Measurements from ENCODE around the gene MORN3. TPM values are rescaled to one million over a fixed set of nuclear protein-coding genes. Genes with fewer than 3 reads are reported as not detected.
A peak's percentile ranks its signal among the peaks of the same experiment; 100 is the strongest.
"Not testable (repeated sequence)": the region's sequence is repeated elsewhere in the genome, so short reads cannot be mapped to it uniquely, and the experiment has no call there.

MORN3 gene
- total and polyA plus RNA-seq, 2 donors (not counting 1 experiment from before 2014, with no cell fraction given) = 0.22 to 1.3 TPM

DNA sequence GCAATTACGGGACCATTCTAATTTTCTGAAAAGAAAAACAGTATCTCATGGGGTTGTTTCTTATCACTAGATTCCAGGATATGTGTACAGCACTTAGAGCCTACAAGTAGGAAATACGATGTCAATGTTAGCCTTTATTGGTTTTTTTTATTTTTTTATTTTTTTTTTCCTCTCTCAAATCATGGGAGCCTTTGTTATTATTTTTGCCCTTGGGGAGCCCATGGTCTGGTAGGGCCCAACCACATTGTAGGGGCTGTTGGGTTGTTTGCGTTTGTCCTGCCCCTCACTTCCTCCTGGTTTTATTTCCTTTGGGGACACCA, 5.9 kb downstream of the MORN3 start:
- ChIA-PET POLR2A (interaction anchor here (1.0 to 1.6 kb wide), 6 partner anchors 9 to 126 kb away, joined by 3 to 19 read pairs (median 4); partner anchors contain the start of gene ORAI1), CTCF (interaction anchor here (1.0 to 1.1 kb wide), 3 partner anchors 9 to 37 kb away, joined by 3 to 7 read pairs (median 4); partner anchors contain the start of gene ORAI1)
- no peaks in the 10 kb centered on the region for H3K27me3 Mint-ChIP-seq
- ATAC-seq (ENCODE audit: low read depth) (no peak), DNase-seq (no peak)
- H3K9ac ChIP-seq (ENCODE audit: low read length) = peak overlapping the region; percentile 82
- no peaks in the 10 kb centered on the region for H3K9me3 ChIP-seq (ENCODE audit: control extremely low read depth in 1 of 3, control insufficient read depth in 2 of 3, insufficient read depth in 1 of 3, low read length in 2 of 3)
- peak overlapping the region; percentile 78 for H2AFZ ChIP-seq (ENCODE audit: insufficient read depth, low read depth, low read length, poor library complexity, severe bottlenecking)
- peaks cover 47% of the 10 kb centered on the region for H3K4me1 Mint-ChIP-seq
- intact Hi-C loops (cut with micrococcal nuclease) = no loop called here
- no peaks in the 10 kb centered on the region for H4K20me1 ChIP-seq (ENCODE audit: control insufficient read depth, insufficient read depth, low read length, poor library complexity, severe bottlenecking)
- peak overlapping the region in 1 of 2 donors; percentile 86 for H3K27ac ChIP-seq (ENCODE audit: low read length in 2 of 2)
- H3K4me3 Mint-ChIP-seq = peak overlapping the region; percentile 92
- no peak for TF ChIP-seq EZH2 (IDR thresholded peaks at IDR 0.05; ENCODE audit: borderline replicate concordance, insufficient read depth, low read depth, low read length, poor library complexity, severe bottlenecking)
- TF ChIP-seq, protein P1, sequence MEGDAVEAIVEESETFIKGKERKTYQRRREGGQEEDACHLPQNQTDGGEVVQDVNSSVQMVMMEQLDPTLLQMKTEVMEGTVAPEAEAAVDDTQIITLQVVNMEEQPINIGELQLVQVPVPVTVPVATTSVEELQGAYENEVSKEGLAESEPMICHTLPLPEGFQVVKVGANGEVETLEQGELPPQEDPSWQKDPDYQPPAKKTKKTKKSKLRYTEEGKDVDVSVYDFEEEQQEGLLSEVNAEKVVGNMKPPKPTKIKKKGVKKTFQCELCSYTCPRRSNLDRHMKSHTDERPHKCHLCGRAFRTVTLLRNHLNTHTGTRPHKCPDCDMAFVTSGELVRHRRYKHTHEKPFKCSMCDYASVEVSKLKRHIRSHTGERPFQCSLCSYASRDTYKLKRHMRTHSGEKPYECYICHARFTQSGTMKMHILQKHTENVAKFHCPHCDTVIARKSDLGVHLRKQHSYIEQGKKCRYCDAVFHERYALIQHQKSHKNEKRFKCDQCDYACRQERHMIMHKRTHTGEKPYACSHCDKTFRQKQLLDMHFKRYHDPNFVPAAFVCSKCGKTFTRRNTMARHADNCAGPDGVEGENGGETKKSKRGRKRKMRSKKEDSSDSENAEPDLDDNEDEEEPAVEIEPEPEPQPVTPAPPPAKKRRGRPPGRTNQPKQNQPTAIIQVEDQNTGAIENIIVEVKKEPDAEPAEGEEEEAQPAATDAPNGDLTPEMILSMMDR (IDR thresholded peaks at IDR 0.05) = no peak
- H3K4me2 ChIP-seq (replicated peaks; ENCODE audit: low read depth, low read length, poor library complexity, severe bottlenecking) = peak overlapping the region; percentile 68
- peak overlapping the region in 4 of 5 experiments; percentile 10 to 93 (median 77) for H3K4me3 ChIP-seq (ENCODE audit: control extremely low read depth in 1 of 5, extremely low read depth in 1 of 5, insufficient read depth in 1 of 5, low read depth in 2 of 5, low read length in 4 of 5)
- H3K9me3 Mint-ChIP-seq (ENCODE audit: insufficient read depth) = no peaks in the 10 kb centered on the region
- no CpG with 5 or more reads among the region's 3 CpGs for WGBS (ENCODE audit: insufficient coverage)
- H3K4me1 ChIP-seq (ENCODE audit: control insufficient read depth in 2 of 2, insufficient read depth in 2 of 2, low read length in 2 of 2) = peaks cover 39 to 48% of the 10 kb centered on the region in 2 donors
- H3K36me3 ChIP-seq (replicated peaks in 1 of 2; ENCODE audit: control extremely low read depth in 1 of 2, control insufficient read depth in 1 of 2, extremely low read depth in 1 of 2, insufficient read depth in 2 of 2, low read length in 1 of 2) = no peaks in the 10 kb centered on the region
- no peaks in the 10 kb centered on the region for H3K27me3 ChIP-seq (replicated peaks in 1 of 4; ENCODE audit: control extremely low read depth in 1 of 4, control insufficient read depth in 3 of 4, insufficient read depth in 4 of 4, low read length in 3 of 4)
- peak overlapping the region; percentile 94 for H3K27ac Mint-ChIP-seq
- peaks cover 26% of the 10 kb centered on the region for H3K79me2 ChIP-seq (ENCODE audit: control insufficient read depth, insufficient read depth, low read length)

DNA sequence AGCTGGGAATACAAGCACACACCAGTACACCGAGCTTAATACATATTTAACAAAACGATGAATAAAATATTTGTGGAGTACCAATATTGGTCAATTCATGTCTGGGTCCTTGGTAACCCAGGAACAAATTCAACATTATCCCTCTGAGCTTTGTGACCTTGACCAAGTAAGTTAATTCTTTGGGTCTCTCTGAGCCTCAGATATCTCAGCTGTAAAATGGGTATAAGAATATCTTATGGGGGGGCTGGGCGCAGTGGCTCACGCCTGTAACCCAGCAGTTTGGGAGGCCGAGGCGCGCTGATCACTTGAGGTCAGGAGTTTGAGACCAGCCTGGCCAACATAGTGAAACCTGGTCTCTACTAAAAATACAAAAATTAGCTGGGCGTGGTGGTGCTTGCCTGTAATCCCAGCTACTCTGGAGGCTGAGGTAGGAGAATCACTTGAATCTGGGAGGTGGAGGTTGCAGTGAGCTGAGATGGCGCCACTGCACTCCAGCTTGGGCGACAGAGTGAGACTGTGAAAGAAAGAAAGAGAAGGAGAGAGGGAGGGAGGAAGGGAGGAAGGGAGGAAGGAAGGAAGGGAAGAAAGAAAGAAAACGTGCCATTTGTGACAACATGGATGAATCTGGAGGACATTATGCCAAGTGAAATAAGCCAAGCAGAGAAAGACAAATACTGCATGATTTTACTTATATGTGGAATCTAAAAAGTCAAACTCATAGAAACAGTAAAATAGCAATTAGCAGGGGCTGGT, 7.9 kb downstream of the MORN3 start:
- H3K27me3 Mint-ChIP-seq; H3K36me3 ChIP-seq (replicated peaks in 1 of 2; ENCODE audit: control extremely low read depth in 1 of 2, control insufficient read depth in 1 of 2, extremely low read depth in 1 of 2, insufficient read depth in 2 of 2, low read length in 1 of 2); H3K4me3 Mint-ChIP-seq; H3K4me2 ChIP-seq (replicated peaks; ENCODE audit: low read depth, low read length, poor library complexity, severe bottlenecking); intact Hi-C loops (cut with micrococcal nuclease); H3K9me3 ChIP-seq (ENCODE audit: control extremely low read depth in 1 of 3, control insufficient read depth in 2 of 3, insufficient read depth in 1 of 3, low read length in 2 of 3); H3K9me3 Mint-ChIP-seq (ENCODE audit: insufficient read depth); H2AFZ ChIP-seq (ENCODE audit: insufficient read depth, low read depth, low read length, poor library complexity, severe bottlenecking); H3K27me3 ChIP-seq (replicated peaks in 1 of 4; ENCODE audit: control extremely low read depth in 1 of 4, control insufficient read depth in 3 of 4, insufficient read depth in 4 of 4, low read length in 3 of 4); H3K9ac ChIP-seq (ENCODE audit: low read length); DNase-seq; H4K20me1 ChIP-seq (ENCODE audit: control insufficient read depth, insufficient read depth, low read length, poor library complexity, severe bottlenecking); ATAC-seq (ENCODE audit: low read depth); H3K4me3 ChIP-seq (ENCODE audit: control extremely low read depth in 1 of 5, extremely low read depth in 1 of 5, insufficient read depth in 1 of 5, low read depth in 2 of 5, low read length in 4 of 5); H3K27ac ChIP-seq (ENCODE audit: low read length in 2 of 2): not testable (repeated sequence)
- POLR2A ChIA-PET = interaction anchor here (0.6 to 1.0 kb wide), 2 partner anchors 22 to 192 kb away, joined by 3 to 4 read pairs; no protein-coding TSS in a partner anchor
- 85% methylated on average over 9 of the region's 11 CpGs for WGBS (ENCODE audit: insufficient coverage)
- peaks cover 11% of the 10 kb centered on the region for H3K79me2 ChIP-seq (ENCODE audit: control insufficient read depth, insufficient read depth, low read length)
- H3K4me1 ChIP-seq (ENCODE audit: control insufficient read depth in 2 of 2, insufficient read depth in 2 of 2, low read length in 2 of 2) = peaks cover 39 to 50% of the 10 kb centered on the region in 2 donors
- H3K27ac Mint-ChIP-seq = peak overlapping the region; percentile 37
- CTCF ChIA-PET = interaction anchor here (0.9 to 3.7 kb wide), 5 partner anchors 8 to 108 kb away, joined by 4 to 22 read pairs (median 7); partner anchors contain the start of gene MORN3
- H3K4me1 Mint-ChIP-seq = peaks cover 53% of the 10 kb centered on the region

All from B cell (primary cell).